Prostate gland (tissue), 2 donors: ENCODE measurements around the gene SH3BGRL.
"Not testable (repeated sequence)": the region's sequence is repeated elsewhere in the genome, so short reads cannot be mapped to it uniquely, and the experiment has no call there.

Source experiments
- POLR2A ChIP-seq: fragments of 450-650 bp; IDR thresholded peaks from one replicate; pipeline ENCODE4 v1.6.1; 2016; ENCODE audit warnings: antibody characterized with exemption, mild to moderate bottlenecking
- TF ChIP-seq, protein P1 (sequence below), 4 experiments: fragments of 200-600 bp in 2 of 4; fragments of 450-650 bp in 2 of 4; sonication (generic) in 2 of 4; IDR thresholded peaks; 1 replicate in 3 of 4; 2 replicates in 1 of 4; pipeline ENCODE4 v1.5.1; 2016 to 2019; ENCODE audit warnings: antibody characterized with exemption in 4 of 4, mild to moderate bottlenecking in 2 of 4, moderate library complexity in 2 of 4

DNA sequence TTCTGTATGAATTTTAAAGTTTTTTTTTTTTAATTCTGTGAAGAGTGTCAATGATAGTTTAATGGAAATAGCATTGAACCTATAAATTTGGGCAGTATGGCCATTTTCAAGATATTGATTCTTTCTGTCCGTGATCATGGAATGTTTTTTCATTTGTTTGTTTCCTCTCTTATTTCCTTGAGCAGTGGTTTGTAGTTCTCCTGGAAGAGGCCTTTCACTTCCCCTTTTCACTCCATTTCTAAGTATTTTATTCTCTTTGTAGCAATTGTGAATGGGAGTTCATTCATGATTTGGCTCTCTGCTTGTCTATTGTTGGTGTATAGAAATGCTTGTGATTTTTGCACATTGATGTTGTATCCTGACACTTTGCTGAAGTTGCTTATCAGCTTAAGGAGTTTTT lies 129.8 kb downstream of the SH3BGRL start:
- not testable (repeated sequence) for TF ChIP-seq POLR2A
- TF ChIP-seq, protein P1, sequence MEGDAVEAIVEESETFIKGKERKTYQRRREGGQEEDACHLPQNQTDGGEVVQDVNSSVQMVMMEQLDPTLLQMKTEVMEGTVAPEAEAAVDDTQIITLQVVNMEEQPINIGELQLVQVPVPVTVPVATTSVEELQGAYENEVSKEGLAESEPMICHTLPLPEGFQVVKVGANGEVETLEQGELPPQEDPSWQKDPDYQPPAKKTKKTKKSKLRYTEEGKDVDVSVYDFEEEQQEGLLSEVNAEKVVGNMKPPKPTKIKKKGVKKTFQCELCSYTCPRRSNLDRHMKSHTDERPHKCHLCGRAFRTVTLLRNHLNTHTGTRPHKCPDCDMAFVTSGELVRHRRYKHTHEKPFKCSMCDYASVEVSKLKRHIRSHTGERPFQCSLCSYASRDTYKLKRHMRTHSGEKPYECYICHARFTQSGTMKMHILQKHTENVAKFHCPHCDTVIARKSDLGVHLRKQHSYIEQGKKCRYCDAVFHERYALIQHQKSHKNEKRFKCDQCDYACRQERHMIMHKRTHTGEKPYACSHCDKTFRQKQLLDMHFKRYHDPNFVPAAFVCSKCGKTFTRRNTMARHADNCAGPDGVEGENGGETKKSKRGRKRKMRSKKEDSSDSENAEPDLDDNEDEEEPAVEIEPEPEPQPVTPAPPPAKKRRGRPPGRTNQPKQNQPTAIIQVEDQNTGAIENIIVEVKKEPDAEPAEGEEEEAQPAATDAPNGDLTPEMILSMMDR (IDR thresholded peaks at IDR 0.05) = not testable (repeated sequence)
